Activated CD4-positive, alpha-beta memory T cell treated with anti-CD3 and anti-CD28 coated beads for 36 hours (primary cell): ENCODE data around the gene PBX3. TPM values are rescaled to one million over a fixed set of nuclear protein-coding genes. Genes with fewer than 3 reads are reported as not detected.

Experiments used
- CTCF ChIA-PET: fragments of 350-600 bp; sonication (Branson Sonifier 250); formaldehyde crosslinking; loops from one replicate; lab custom pipeline; 2021; ENCODE audit warnings: antibody characterized with exemption, inconsistent platforms; lab: Charles Lee
- POLR2A ChIA-PET: fragments of 350-600 bp; sonication (Branson Sonifier 250); formaldehyde crosslinking; loops from one replicate; lab custom pipeline; 2021; ENCODE audit warnings: antibody characterized with exemption; lab: Charles Lee
- DNase-seq: peaks from one replicate; pipeline ENCODE4 v3.0.0-alpha.2; 2020
- H3K27ac Mint-ChIP-seq: one replicate; pipeline ENCODE4 v1.8.0; 2021; ENCODE audit warnings: mixed read lengths
- H3K27me3 Mint-ChIP-seq: one replicate; pipeline ENCODE4 v1.8.0; 2021; ENCODE audit warnings: mixed read lengths
- H3K36me3 Mint-ChIP-seq: one replicate; pipeline ENCODE4 v1.8.0; 2021; ENCODE audit warnings: mixed read lengths
- H3K4me1 Mint-ChIP-seq: one replicate; pipeline ENCODE4 v1.8.0; 2021; ENCODE audit warnings: low read depth, mixed read lengths
- H3K4me3 Mint-ChIP-seq: one replicate; pipeline ENCODE4 v1.8.0; 2021; ENCODE audit warnings: mild to moderate bottlenecking, mixed read lengths
- H3K9me3 Mint-ChIP-seq: one replicate; pipeline ENCODE4 v1.8.0; 2021; ENCODE audit warnings: mixed read lengths
- intact Hi-C: fragments of 100-400 bp; cut with micrococcal nuclease; formaldehyde crosslinking; loops from one replicate; pipeline ENCODE4 v1.15.1; 2023
- total RNA-seq, 2 experiments: library from RNA; stranded (reverse); gene quantifications; one replicate each; pipeline ENCODE4 v1.2.3, GENCODE V29; 2021

The PBX3 gene
- total RNA-seq, 2 experiments from 2014 or later = 11.9 to 12.7 TPM

GRCh38 chr9:125732562-125732961 lies 14.6 kb upstream of the PBX3 start:
- ChIA-PET CTCF (no interaction called here), POLR2A (no interaction called here)
- H3K4me3 Mint-ChIP-seq = no peak overlapping the region
- no peak for DNase-seq
- H3K4me1 Mint-ChIP-seq = no peaks in the 10 kb centered on the region
- no peaks in the 10 kb centered on the region for H3K36me3 Mint-ChIP-seq
- H3K27me3 Mint-ChIP-seq = peaks cover 1% of the 10 kb centered on the region
- intact Hi-C loops = no loop called here
- H3K9me3 Mint-ChIP-seq = no peaks in the 10 kb centered on the region
- no peak overlapping the region for H3K27ac Mint-ChIP-seq

GRCh38 chr9:125739436-125739835 lies 7.7 kb upstream of the PBX3 start:
- Mint-ChIP-seq H3K36me3 (no peaks in the 10 kb centered on the region), H3K4me1 (no peaks in the 10 kb centered on the region), H3K27ac (no peak overlapping the region), H3K4me3 (no peak overlapping the region), H3K9me3 (no peaks in the 10 kb centered on the region), H3K27me3 (peaks cover 4% of the 10 kb centered on the region)
- no peak for DNase-seq
- ChIA-PET CTCF (no interaction called here), POLR2A (no interaction called here)
- intact Hi-C loops = no loop called here

- ChIA-PET POLR2A (no interaction called here), CTCF (interaction anchor here (0.5 to 1.3 kb wide), 2 partner anchors 184 to 1761 kb away, joined by 3 read pairs; no protein-coding TSS in a partner anchor)
- DNase-seq = no peak
- H3K9me3 Mint-ChIP-seq = no peaks in the 10 kb centered on the region
- H3K4me1 Mint-ChIP-seq = peaks cover 10% of the 10 kb centered on the region
- H3K36me3 Mint-ChIP-seq = no peaks in the 10 kb centered on the region
- peaks cover 3% of the 10 kb centered on the region for H3K27me3 Mint-ChIP-seq
- intact Hi-C loops = no loop called here
- H3K4me3 Mint-ChIP-seq = no peak overlapping the region
- H3K27ac Mint-ChIP-seq = no peak overlapping the region
Measured at GRCh38 chr9:125742657-125743056, 4.5 kb upstream of the PBX3 start.

GRCh38 chr9:125743682-125744428 lies 3.3 kb upstream of the PBX3 start:
- ChIA-PET CTCF (no interaction called here), POLR2A (no interaction called here)
- DNase-seq = no peak
- no peak overlapping the region for H3K27ac Mint-ChIP-seq
- intact Hi-C loops = no loop called here
- no peaks in the 10 kb centered on the region for H3K9me3 Mint-ChIP-seq
- H3K4me3 Mint-ChIP-seq = no peak overlapping the region
- peaks cover 3% of the 10 kb centered on the region for H3K27me3 Mint-ChIP-seq
- H3K4me1 Mint-ChIP-seq = peaks cover 15% of the 10 kb centered on the region
- peaks cover 3% of the 10 kb centered on the region for H3K36me3 Mint-ChIP-seq

GRCh38 chr9:125744616-125745015 lies 2.6 kb upstream of the PBX3 start:
- no peak for DNase-seq
- ChIA-PET POLR2A (no interaction called here), CTCF (interaction anchor here (1.0 to 1.9 kb wide), 2 partner anchors 38 to 186 kb away, joined by 3 to 9 read pairs; partner anchors contain the start of gene MAPKAP1)
- peaks cover 3% of the 10 kb centered on the region for H3K27me3 Mint-ChIP-seq
- H3K4me1 Mint-ChIP-seq = peaks cover 20% of the 10 kb centered on the region
- H3K9me3 Mint-ChIP-seq = no peaks in the 10 kb centered on the region
- H3K27ac Mint-ChIP-seq = no peak overlapping the region
- H3K36me3 Mint-ChIP-seq = peaks cover 6% of the 10 kb centered on the region
- intact Hi-C loops = loop anchor here (5.0 kb wide), 5 partner anchors 83 to 1043 kb away; no protein-coding TSS in a partner anchor
- H3K4me3 Mint-ChIP-seq = no peak overlapping the region

GRCh38 chr9:125745018-125745417 lies 2.2 kb upstream of the PBX3 start:
- Mint-ChIP-seq H3K27ac (no peak overlapping the region), H3K4me3 (no peak overlapping the region), H3K27me3 (peaks cover 3% of the 10 kb centered on the region), H3K4me1 (peaks cover 24% of the 10 kb centered on the region), H3K36me3 (peaks cover 6% of the 10 kb centered on the region), H3K9me3 (no peaks in the 10 kb centered on the region)
- ChIA-PET POLR2A (interaction anchor here (1.5 kb wide), 1 partner anchor 38 kb away, joined by 9 read pairs; the partner anchor contains the start of gene MAPKAP1), CTCF (interaction anchor here (1.0 to 1.9 kb wide), 2 partner anchors 38 to 187 kb away, joined by 3 to 9 read pairs; partner anchors contain the start of gene MAPKAP1)
- intact Hi-C loops = loop anchor here (5.0 kb wide), 5 partner anchors 82 to 1042 kb away; no protein-coding TSS in a partner anchor
- DNase-seq = no peak

GRCh38 chr9:125745682-125746016 lies 1.5 kb upstream of the PBX3 start:
- peak overlapping the region; percentile 86 for H3K4me3 Mint-ChIP-seq
- peaks cover 6% of the 10 kb centered on the region for H3K36me3 Mint-ChIP-seq
- POLR2A ChIA-PET = interaction anchor here (0.5 to 1.5 kb wide), 3 partner anchors 38 to 202 kb away, joined by 3 to 9 read pairs (median 4); partner anchors contain the start of gene MAPKAP1
- no peak overlapping the region for H3K27ac Mint-ChIP-seq
- peaks cover 28% of the 10 kb centered on the region for H3K4me1 Mint-ChIP-seq
- CTCF ChIA-PET = interaction anchor here (0.7 to 1.9 kb wide), 2 partner anchors 187 to 653 kb away, joined by 3 to 9 read pairs; no protein-coding TSS in a partner anchor
- peaks cover 3% of the 10 kb centered on the region for H3K27me3 Mint-ChIP-seq
- intact Hi-C loops = loop anchor here (1.0 to 5.0 kb wide), 7 partner anchors 38 to 1042 kb away; partner anchors contain the start of gene MAPKAP1
- DNase-seq = no peak
- no peaks in the 10 kb centered on the region for H3K9me3 Mint-ChIP-seq

GRCh38 chr9:125746017-125746773 lies 978 bp upstream of the PBX3 start:
- peak; percentile 95 for DNase-seq
- intact Hi-C loops = loop anchor here (1.0 to 5.0 kb wide), 7 partner anchors 39 to 1041 kb away; partner anchors contain the start of gene MAPKAP1
- Mint-ChIP-seq H3K27ac (peak overlapping the region; percentile 95), H3K4me3 (peak overlapping the region; percentile 86), H3K27me3 (peaks cover 3% of the 10 kb centered on the region), H3K4me1 (peaks cover 31% of the 10 kb centered on the region), H3K9me3 (no peaks in the 10 kb centered on the region), H3K36me3 (peaks cover 7% of the 10 kb centered on the region)
- ChIA-PET POLR2A (interaction anchor here (0.5 to 1.5 kb wide), 3 partner anchors 39 to 203 kb away, joined by 3 to 9 read pairs (median 4); partner anchors contain the start of gene MAPKAP1), CTCF (interaction anchor here (0.7 to 1.9 kb wide), 2 partner anchors 188 to 653 kb away, joined by 3 to 9 read pairs; no protein-coding TSS in a partner anchor)

GRCh38 chr9:125746774-125747052 lies 460 bp upstream of the PBX3 start:
- H3K27ac Mint-ChIP-seq = no peak overlapping the region
- CTCF ChIA-PET = no interaction called here
- peaks cover 32% of the 10 kb centered on the region for H3K4me1 Mint-ChIP-seq

GRCh38 chr9:125747765-125748445 lies 732 bp downstream of the PBX3 start:
- no peaks in the 10 kb centered on the region for H3K27me3 Mint-ChIP-seq
- no peaks in the 10 kb centered on the region for H3K9me3 Mint-ChIP-seq
- H3K27ac Mint-ChIP-seq = peak overlapping the region; percentile 56
- POLR2A ChIA-PET = interaction anchor here (1.3 to 1.7 kb wide), 2 partner anchors 42 to 44 kb away, joined by 3 to 4 read pairs; no protein-coding TSS in a partner anchor
- peaks cover 9% of the 10 kb centered on the region for H3K36me3 Mint-ChIP-seq
- peak; percentile 40 for DNase-seq
- intact Hi-C loops = loop anchor here (5.0 kb wide), 5 partner anchors 79 to 1039 kb away; no protein-coding TSS in a partner anchor
- peaks cover 32% of the 10 kb centered on the region for H3K4me1 Mint-ChIP-seq
- H3K4me3 Mint-ChIP-seq = peak overlapping the region; percentile 83
- CTCF ChIA-PET = no interaction called here

More at GRCh38 chr9:125746774-125747052, 460 bp upstream of the PBX3 start:
- intact Hi-C loops = loop anchor here (1.0 to 5.0 kb wide), 7 partner anchors 39 to 1041 kb away; partner anchors contain the start of gene MAPKAP1
- POLR2A ChIA-PET = interaction anchor here (1.5 kb wide), 1 partner anchor 39 kb away, joined by 9 read pairs; the partner anchor contains the start of gene MAPKAP1
- Mint-ChIP-seq H3K4me3 (peak overlapping the region; percentile 86), H3K9me3 (no peaks in the 10 kb centered on the region), H3K27me3 (peaks cover 1% of the 10 kb centered on the region), H3K36me3 (peaks cover 7% of the 10 kb centered on the region)
- DNase-seq = no peak

- ChIA-PET CTCF (no interaction called here), POLR2A (interaction anchor here (1.3 to 1.7 kb wide), 2 partner anchors 42 to 44 kb away, joined by 3 to 4 read pairs; no protein-coding TSS in a partner anchor)
- peak; percentile 17 for DNase-seq
- Mint-ChIP-seq H3K27ac (peak overlapping the region; percentile 56), H3K9me3 (no peaks in the 10 kb centered on the region), H3K27me3 (no peaks in the 10 kb centered on the region), H3K4me1 (peaks cover 32% of the 10 kb centered on the region), H3K36me3 (peaks cover 9% of the 10 kb centered on the region), H3K4me3 (peak overlapping the region; percentile 83)
- intact Hi-C loops = loop anchor here (5.0 kb wide), 5 partner anchors 79 to 1039 kb away; no protein-coding TSS in a partner anchor
Measured at GRCh38 chr9:125748446-125749099, 1.4 kb downstream of the PBX3 start.
